Body of pancreas (tissue), 4 donors: ENCODE measurements around the gene ZBTB5.

Source experiments
- CTCF ChIP-seq, 7 experiments: fragments of 450-650 bp in 4 of 7; fragments of 200-600 bp in 3 of 7; sonication (generic) in 3 of 7; IDR thresholded peaks; one replicate each; pipeline ENCODE4 v1.5.1; 2016 to 2019; ENCODE audit warnings: antibody characterized with exemption in 7 of 7
- POLR2A ChIP-seq, 3 donors: fragments of 450-650 bp; IDR thresholded peaks; one replicate each; pipeline ENCODE4 v1.6.1; 2016; ENCODE audit warnings: antibody characterized with exemption in 3 of 3, mild to moderate bottlenecking in 2 of 3

- no peak for TF ChIP-seq CTCF (IDR thresholded peaks at IDR 0.05)
- no peak for TF ChIP-seq POLR2A (IDR thresholded peaks at IDR 0.05)
These were observed 30.3 kb upstream of the ZBTB5 start for GRCh38 chr9:37495571-37495970.
